SKM-1 treated with dmso at 0.1 percent for 144 hours (cell line): ENCODE data around the gene WDR87.
"Not testable (repeated sequence)": the region's sequence is repeated elsewhere in the genome, so short reads cannot be mapped to it uniquely, and the experiment has no call there.

Experiments
- DNase-seq: peaks from one replicate; lab custom pipeline; 2025; ENCODE audit not compliant: unreplicated experiment; lab: John Stamatoyannopoulos, UW

Gene WDR87

DNA sequence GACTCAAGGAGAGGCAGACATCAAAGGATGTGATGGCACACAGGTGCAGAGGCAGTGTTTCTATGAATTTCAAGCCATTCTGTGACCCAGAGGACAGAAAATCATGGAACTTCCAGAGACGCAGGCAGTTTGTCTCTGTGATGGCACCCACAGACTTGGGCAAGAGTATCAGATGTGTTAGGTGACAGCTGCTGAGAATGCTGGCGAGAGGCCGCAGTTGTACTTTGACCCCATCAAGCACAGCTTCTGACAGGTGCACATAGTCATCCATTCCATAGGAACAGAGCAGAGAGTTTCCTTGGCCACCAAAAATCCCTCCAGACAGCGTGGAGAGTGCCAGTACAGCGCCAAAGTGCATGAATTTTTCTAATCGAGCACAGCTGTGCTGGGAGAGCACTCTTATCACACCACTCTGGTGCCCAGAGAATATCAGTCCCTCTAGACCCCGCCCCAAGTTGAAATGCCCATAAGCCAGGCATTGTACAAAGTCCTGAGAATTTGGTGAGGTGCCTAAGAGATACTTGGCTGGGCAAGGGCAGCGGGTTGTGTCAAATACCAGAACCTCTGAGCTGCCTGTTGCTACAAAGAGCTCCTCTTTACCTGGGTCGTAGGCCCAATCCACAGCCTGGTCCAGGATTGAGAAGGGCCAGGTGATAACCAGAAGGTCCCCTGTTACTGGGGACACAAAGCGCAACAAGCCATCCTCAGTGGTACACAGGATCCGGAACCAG is 12.4 kb downstream of the WDR87 start:
- DNase-seq: no peak

DNA sequence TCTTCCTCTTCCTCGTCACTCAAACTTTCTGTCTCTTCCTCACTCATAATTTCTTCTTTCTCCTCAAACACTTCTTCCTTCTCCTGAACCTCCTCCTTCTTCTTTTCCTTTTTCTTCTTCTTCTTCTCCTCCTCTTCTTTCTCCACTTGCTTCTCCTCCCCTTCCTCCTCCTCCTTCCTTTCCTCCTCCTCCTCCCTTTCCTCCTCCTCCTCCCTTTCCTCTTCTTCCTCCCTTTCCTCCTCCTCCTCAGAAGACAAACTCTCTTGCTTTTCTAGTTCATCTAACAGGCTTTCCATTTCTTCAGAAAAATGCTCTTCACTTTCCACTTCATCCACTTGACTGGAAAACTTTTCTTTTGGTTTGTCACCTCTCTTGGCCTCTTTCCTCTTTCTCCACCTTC is 19.8 kb downstream of the WDR87 start:
- no peak for DNase-seq

DNA sequence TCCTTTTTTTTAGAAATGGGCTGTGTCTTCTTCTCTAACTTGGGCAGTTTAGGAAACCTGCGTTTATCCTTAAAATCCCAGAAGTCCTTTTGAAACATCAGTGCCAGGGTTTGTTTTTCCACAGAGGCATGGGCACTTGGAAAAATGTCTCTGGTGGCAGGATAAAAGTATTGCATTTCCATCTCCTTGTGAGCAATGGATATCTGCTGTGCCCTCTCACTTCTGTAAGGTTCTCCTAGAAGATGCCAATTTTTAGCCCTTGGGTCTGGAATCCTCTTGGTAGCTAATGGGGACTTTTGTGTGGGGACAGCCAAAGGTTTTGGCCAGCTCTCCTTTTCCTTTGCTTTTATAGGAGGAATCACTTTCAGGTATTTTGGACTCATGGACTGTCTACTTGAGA is 21.0 kb downstream of the WDR87 start:
- DNase-seq: no peak

DNA sequence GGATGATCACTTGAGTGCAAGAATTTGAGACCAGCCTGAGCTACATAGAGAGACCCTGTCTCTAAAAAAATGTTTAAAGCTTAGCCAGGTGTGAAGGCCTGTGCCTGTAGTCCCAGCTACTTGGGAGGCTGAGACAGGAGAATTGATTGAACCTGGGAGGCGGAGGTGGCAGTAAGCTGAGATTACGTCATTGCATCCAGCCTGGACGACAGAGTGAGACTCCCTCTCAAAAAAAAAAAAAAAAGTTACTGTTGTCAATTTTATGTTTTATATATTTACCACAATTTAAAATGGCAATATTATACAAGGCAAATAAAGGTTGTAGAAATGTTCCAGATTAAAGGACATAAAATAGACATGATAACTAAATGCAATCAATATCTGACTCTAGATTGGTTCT is 29.2 kb downstream of the WDR87 start:
- no peak for DNase-seq

DNA sequence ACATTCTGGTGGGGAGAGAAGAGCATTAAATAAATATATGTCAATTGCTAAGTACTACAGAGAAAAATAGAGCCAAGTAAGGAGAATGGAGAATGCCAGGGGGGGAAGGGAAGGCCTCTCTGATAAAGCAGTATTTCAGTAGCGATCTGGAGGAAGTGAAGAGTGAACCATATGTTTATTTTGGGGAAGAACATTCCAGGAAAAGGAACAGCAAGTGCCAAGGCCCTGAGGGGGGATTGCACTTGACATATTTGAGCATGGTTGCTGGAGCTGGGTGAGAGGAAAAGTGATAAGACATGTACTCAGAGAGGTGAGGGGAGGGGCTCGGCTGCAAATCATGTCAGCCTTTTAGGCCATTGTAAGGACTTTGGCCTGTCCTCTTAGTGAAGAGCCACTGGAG is 30.4 kb downstream of the WDR87 start:
- DNase-seq: no peak

DNA sequence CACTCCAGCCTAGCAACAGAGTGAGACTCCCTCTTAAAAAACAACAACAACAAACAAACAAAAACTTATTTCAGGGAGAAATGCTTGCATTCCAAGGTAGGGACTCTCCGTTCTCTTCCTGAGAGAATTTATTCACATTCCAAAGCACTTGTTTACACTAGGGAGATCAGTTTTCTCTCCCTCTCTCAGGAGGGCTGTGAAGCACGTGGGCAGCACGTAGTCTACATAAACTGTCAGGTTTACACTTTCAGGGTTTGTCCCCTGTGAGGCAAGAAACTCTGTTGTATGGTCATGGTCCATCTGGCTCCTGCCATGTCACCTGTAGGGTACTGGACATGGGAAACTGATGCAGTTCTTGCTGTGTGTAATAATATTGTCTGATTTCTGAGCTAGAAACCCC is 31.6 kb downstream of the WDR87 start:
- DNase-seq: no peak

DNA sequence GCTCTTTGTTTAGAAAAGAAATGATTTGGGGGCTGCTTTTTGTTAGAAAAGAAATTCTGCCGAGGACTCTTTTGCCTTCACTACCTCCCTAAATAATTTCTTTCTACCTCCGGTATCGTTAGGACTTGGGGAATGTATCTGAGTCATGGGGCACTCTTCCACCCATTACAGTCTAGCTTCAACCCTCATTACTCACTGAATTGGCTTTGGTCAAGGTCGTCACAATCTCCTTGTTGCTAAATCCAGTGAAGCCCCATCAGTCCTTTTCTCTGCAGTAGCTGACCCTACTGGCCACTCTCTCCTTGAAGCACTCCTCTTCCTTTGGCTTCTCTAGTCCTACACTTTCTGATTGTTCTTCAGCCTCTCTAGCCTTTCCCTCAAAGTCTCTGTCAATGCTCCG is 34.0 kb downstream of the WDR87 start:
- no peak for DNase-seq

DNA sequence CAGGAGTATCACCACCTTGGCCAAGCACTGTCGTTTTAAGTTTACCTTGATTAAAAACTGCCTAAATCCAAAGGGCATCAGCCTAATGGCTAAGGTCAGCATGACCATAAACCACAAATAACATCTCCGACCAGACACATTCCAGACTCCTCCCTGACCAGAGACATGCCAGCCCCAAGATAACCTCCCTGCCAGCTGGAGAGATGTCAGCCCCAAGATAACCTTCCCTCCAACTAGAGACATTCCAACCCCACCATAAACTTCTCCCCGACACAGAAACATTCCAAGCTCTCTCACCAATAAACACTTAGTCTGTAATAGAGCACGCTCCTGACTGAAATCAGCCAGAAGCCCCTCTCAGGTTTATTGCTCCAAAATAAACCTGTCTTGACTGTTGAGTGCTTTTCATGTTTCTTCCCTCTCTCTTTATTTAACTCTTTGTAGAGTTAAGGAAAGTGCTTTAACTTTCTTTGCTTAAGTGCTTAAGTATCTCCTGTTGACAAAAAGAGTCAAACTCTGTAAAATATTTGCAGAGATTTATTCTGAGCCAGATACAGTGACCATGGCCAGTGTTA is 36.5 kb downstream of the WDR87 start:
- no peak for DNase-seq

DNA sequence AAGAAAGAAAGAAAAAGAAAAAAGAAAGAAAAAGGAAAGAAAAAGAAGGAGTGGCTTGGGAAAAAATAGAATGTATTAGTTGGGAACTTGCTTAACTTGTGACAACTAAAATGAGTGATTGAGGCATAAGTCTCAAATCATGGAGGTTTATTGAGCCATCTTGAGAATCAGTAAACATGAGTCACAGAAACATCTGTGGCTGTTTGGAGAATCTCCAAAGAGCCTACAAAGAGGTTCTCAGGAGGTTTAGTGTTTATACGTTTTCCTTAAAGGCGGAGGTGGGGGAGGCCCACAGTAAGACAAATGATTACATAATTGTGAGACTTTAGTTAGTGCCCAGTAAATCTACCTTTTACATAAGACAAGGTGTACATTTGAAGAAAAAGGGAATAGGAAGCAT is 38.6 kb downstream of the WDR87 start:
- no peak for DNase-seq

DNA sequence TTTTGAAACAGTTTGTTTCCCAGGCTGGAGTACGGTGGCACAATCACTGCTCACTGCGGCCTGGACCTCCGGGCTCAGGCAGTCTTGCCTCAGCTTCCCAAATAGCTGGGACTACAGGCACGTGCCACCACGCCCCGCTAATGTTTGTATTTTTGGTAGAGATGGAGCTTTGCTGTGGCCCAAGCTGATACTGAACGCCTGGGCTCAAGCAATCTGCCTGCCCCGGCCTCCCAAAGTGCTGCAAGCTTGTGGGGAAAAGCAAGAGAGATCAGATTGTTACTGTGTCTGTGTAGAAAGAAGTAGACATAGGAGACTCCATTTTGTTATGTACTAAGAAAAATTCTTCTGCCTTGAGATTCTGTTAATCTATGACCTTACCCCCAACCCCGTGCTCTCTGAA is 40.5 kb downstream of the WDR87 start:
- not testable (repeated sequence) for DNase-seq

DNA sequence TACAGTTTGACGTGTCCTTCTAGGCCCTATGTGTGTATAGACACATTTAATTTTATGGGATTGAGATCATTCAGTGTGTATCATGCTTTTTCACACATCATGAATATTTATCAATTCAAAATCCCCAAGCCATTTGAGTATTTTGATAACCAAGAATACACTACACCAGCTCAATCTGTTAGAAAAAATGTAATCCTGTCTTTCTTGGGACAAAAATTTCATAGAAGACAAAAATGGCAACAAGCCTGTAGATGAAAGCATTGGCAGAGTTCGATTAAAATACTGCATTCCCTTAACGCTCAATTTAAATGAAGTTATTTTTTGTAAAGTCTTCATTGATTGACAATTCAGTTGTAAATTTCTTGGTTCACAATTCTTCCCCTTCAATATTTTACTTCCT is 41.9 kb downstream of the WDR87 start:
- no peak for DNase-seq

DNA sequence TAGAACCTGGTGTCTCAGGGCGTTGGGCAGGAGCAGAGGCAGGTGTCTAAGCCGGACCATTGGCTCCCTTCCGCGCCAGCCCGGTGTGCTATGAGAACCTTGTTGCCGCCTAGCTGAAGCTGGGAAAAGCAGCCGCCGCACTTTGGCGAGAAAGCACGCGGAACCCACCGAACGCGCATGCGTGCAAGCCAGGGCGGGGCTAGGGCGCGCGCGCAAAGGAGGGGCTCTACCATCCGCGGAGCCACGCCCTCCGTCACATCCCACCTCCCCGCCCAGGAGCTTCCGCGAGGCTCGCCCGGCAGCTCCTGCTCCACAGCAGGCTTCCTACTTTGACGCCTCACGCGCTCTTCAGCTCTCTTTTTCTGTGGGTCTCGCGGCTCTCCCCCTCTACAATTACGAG is 51.3 kb downstream of the WDR87 start:
- no peak for DNase-seq

DNA sequence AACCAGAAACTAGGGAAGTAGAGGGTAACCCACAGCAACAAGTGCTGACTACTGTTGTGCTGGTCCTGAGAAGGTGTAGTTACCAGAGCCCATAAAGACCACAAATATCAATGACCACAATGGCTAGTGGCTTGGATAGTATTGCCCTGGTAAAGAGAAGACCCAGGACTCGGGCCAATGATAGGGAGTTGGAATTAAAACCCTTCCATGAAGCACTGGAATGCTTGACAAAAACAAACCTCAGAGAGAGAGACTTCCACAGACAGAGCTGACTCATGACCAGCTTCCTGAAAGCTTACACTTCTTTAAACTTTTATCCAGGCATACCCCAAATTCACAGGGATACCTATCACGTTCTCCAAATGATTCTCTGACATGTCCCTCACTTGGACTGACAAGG is 60.5 kb downstream of the WDR87 start:
- no peak for DNase-seq
